Stimulated activated naive CD4-positive, alpha-beta T cell treated with Interleukin-2 at 50 U/mL for 16 hours (primary cell): Measurements from ENCODE around the gene ABCG1.
"Not testable (repeated sequence)": the region's sequence is repeated elsewhere in the genome, so short reads cannot be mapped to it uniquely, and the experiment has no call there.

Experiments
- DNase-seq: peaks from one replicate; lab custom pipeline; 2025; lab: John Stamatoyannopoulos, UW

The ABCG1 gene

GRCh38 chr21:42218836-42219605, at the start of gene ABCG1:
Gene ABCG1, plus strand, starts transcription at chr21:42219140. Its CDS starts 123 bp downstream, at chr21:42219263.
- DNase-seq: peak; percentile 32

GRCh38 chr21:42169758-42170157, 49.2 kb upstream of the ABCG1 start:
- no peak for DNase-seq

GRCh38 chr21:42171091-42172053, 47.6 kb upstream of the ABCG1 start:
- DNase-seq: no peak

DNA sequence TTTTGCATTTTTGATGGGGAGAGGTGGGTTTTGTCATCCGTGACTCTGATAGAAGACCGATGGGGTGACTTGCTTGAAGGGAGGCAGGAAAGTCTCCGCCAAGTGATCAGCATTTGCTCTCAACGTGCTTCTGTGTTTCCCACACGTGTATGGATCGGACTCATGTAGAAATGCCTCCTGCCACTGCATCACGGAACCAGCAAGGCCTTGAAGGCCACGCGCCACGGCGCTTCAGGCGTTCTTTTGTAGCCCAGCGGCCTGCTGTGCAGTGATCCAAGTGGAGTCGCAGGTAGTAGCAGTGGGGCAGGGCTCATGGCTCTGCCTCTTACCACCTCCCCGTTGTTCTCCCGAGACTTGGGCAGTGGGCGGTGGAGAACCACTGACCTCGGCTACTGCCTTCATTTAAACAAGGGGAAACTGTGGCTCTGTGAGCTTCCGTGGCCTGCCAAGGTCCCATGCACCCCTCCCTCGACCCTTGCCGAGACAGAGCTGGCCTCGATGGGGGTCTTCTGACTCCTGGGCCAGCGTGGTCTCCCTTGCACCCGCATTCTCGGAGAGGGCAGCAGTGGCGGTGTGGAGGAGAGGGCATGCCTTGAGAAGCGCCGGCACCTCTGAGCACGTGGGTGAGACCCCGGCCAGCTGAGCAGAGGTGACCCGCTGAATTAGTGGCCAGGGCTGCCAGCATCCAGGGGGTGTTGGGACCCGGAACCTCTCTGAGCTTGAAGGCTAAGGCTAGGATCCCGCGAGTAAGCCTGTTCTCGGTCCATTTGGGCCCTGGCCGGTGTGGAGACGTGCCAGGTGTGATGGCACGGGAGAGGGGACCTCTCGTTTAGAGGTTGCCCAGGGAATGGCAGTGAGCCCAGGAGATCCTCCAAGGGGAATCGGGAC, 46.1 kb upstream of the ABCG1 start:
- DNase-seq: no peak

- no peak for DNase-seq
Measured at GRCh38 chr21:42174173-42174572, 44.8 kb upstream of the ABCG1 start.

GRCh38 chr21:42175110-42175710, 43.7 kb upstream of the ABCG1 start:
- DNase-seq: no peak

- DNase-seq: no peak
Measured at GRCh38 chr21:42176859-42177258, 42.1 kb upstream of the ABCG1 start.

GRCh38 chr21:42179316-42179715, 39.6 kb upstream of the ABCG1 start:
- DNase-seq: no peak

DNA sequence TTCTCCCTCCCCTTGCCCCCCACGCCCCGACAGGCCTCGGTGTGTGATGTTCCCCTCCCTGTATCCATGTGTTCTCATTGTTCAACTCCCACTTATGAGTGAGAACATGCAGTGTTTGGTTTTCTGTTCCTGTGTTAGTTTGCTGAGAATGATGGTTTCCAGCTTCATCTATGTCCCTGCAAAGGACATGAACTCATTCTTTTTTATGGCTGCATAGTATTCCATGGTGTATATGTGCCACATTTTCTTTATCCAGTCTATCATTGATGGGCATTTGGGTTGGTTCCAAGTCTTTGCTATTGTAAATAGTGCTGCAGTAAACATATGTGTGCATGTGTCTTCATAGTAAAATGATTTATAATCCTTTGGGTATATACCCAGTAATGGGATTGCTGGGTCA, 38.9 kb upstream of the ABCG1 start:
- not testable (repeated sequence) for DNase-seq

- no peak for DNase-seq
Measured at GRCh38 chr21:42182713-42183371, 36.1 kb upstream of the ABCG1 start.

GRCh38 chr21:42183374-42184266, 35.3 kb upstream of the ABCG1 start:
- no peak for DNase-seq

DNA sequence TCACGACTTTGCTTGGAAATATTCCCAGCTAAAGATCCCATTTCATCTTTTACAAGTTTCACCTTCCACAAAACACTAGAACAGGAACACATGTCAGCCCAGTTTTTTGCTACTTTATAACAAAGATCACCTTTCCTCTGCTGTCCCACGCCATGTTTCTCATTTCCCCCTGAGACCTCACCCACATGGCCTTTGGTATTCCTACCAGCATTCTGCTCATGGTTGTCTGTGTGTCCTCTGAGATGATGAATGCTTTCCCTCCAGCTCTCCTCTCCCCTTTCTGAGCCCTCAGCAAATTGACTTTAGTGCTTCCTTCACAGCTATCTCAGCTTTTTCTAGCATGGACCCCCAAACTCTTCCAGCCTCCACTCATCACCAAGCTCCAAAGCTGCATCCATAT, 32.3 kb upstream of the ABCG1 start:
- DNase-seq: no peak

DNA sequence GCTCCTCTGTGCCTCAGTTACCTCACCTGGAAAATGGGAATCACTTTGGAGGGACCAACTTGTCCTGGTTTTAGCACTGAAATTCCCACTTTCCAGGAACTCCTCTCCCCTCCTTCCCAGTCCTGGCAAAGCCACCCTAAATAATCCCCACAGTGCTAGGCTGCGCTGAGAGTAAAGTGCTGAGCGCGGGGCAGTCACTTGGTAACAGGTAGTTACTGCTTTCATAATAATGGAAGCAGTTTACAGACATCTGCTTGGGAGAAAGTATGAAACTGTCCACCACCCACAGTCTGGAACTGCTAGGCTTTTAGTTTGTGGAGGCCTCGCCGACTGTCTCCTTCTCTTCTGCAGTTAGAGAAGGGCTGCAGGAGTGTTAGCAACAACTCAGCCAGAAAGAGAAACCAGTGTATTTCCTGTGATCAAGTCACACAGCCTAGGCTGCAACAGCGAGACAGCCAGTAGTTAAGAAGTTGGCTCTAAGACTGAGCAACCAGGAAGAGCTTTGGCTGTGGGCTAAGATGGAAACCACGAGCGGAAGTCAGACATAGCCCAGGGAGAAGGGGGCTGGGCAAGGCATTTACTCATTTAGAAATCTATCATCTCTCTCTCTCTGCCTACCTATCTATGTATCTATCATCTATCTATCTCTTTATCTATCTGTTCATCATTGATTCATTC, 30.8 kb upstream of the ABCG1 start:
- peak; percentile 76 for DNase-seq

- no peak for DNase-seq
Measured at GRCh38 chr21:42188663-42189062, 30.3 kb upstream of the ABCG1 start.

DNA sequence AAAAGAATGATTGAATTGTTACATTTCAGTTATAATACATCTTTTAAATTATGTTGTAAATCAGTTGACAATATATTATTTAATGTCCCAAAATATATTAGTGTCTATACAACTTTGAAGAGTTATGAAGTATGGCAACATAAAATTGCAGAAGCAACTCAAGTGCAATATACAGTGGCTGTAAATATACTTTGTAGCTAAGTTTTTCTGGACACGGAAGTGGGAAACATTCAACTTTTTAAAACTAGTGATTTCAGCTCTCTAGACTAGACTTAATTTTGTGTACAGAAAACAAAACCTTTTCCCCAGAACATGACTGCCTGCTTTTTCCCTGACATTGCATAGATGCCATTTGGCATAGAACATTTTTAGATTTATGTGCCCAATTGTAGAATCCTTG, 29.5 kb upstream of the ABCG1 start:
- no peak for DNase-seq

DNA sequence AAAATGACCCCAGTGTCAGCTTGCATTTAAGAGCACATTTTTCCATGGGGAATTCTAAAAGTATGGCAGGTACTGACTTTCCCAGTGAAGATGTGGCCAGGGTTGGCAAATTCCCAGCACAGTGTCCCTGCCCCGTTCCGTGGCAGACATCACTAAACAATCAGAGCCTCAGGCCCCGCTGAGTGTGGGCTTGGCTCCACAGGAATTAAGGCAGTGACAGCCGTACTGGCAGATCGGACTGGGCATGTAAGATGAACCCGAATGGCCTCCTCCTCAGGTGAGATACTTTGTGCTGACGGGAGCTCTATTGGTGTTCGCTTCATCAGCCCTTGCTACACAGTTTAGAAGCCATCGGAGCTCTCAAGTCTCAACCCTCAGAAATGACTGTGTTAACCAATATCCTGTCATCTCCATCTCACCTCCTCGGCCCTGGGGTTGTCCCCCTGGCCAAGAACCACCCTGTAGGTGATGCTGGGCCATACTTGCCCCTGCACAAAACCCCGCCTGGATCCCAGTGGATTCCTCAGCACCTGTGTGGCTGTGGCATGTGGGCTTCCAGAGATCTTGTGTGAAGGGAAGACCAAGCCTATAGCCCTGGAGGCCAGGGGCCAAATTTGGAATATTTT, 29.0 kb upstream of the ABCG1 start:
- no peak for DNase-seq

DNA sequence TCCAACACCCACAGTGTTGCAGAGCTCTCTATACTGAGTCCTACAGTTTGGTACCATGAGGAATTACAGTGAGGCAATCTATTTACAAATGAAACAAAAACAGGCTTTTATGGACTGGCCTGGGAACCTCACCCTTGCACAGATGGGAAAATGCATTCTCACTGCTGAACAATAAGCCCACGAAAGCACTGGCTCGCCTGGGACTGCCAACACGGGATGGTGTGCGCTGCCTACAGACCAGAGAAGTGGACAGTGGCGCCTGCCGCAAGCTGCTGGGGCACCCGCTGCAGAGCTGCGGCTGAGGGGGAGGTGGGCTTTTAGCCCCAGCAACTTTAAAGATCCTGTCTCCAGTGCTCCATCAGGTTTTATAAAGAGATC, 28.5 kb upstream of the ABCG1 start:
- no peak for DNase-seq

DNA sequence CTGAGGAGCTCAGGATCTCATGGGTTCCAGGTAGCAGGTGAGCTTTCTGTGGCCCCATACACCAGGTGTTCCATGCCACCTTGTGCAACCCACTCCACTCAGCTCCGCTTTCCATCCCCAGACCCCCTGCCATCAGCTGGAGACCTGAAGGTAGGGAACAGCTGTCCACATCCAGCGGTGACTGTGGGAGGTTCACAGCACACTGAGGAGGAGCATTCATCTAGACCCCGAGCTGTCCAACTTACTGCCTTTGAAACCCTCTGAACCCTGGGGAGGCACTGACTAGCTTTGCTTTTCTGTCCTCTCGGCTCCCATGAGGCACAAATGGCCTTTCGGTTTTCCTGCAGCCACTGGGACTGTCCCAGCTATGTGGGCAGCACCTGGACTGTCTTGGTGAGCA, 27.9 kb upstream of the ABCG1 start:
- no peak for DNase-seq
